ENCODE measurements around the gene KCNMB1. TPM values are rescaled to one million over a fixed set of nuclear protein-coding genes. Genes with fewer than 3 reads are reported as not detected.

The KCNMB1 gene
- total and polyA plus RNA-seq, 2 of the 13 experiments (the other 11 are each of a cell fraction or from before 2014, with no cell fraction given): not detected

DNA sequence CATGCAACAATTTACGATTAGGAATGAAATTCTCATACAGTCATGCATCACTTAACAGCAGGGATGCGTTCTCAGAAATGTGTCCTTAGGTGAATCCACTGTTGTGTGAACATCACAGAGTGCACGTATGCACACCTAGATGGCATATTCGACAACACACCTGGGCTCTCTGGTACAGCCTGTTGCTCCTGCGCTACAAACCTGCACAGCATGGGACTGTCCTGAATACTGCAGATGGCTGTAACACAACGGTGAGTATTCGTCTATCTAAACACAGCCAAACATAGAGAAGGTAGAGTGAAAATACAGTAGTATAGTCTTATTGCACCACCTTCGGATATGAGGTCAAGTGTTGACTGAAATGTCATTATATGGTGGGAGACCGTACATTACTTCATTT is 47.6 kb downstream of the KCNMB1 start:
- Histone ChIP-seq H3K4me1 (ENCODE audit: insufficient read depth, low read length) (no peaks in the 10 kb centered on the region), H4K20me1 (ENCODE audit: insufficient read depth, low read length) (no peaks in the 10 kb centered on the region), H3K27me3 (ENCODE audit: control insufficient read depth in 1 of 2, insufficient read depth in 2 of 2, low read length in 2 of 2) (peaks cover 1 to 8% of the 10 kb centered on the region in 2 experiments; a peak in 3 of 5 replicates), H3K79me2 (ENCODE audit: insufficient read depth, low read length) (no peaks in the 10 kb centered on the region), H3K9ac (ENCODE audit: insufficient read depth, low read depth, low read length) (no peak overlapping the region), H3K4me2 (ENCODE audit: low read depth, low read length) (no peak overlapping the region), H2AFZ (ENCODE audit: low read length) (no peak overlapping the region), H3K4me3 (replicated peaks in 1 of 3; ENCODE audit: insufficient read depth in 1 of 3, low read depth in 2 of 3, low read length in 3 of 3) (no peak overlapping the region), H3K9me3 (ENCODE audit: low read length) (no peaks in the 10 kb centered on the region), H3K27ac (ENCODE audit: extremely low read length, insufficient read depth, low read length) (no peak overlapping the region), H3K36me3 (replicated peaks in 1 of 2; ENCODE audit: control insufficient read depth in 1 of 2, insufficient read depth in 2 of 2, low read length in 2 of 2) (no peaks in the 10 kb centered on the region)
- no peak for ATAC-seq
- CTCF ChIA-PET (ENCODE audit: low intra/inter-chr PET ratio, low total read pairs): no interaction called here
- DNase-seq (ENCODE audit: low spot score): no peak
- WGBS (ENCODE audit: low lambda C conversion rate): 26% methylated on average over 9 of the region's 9 CpGs
- intact Hi-C loops (cut with micrococcal nuclease; ENCODE audit: unreplicated experiment) (no loop called here), in situ Hi-C loops (cut with HindIII; ENCODE audit: extremely low pct_ligation_motif_present, low pct_unique_long_range_greater_than_20kb) (no loop called here)
- FAIRE-seq: no peak
- POLR2A ChIA-PET: no interaction called here
- BruUV-seq (replicated peaks): no TSS peak
- TF ChIP-seq FOXC1 (CRISPR knock-in tag; IDR thresholded peaks at IDR 0.05; ENCODE audit: borderline replicate concordance) (no peak), ZNF558 (CRISPR knock-in tag; IDR thresholded peaks at IDR 0.05; ENCODE audit: borderline replicate concordance) (no peak), PCBP2 (optimal IDR thresholded peaks at IDR 0.05; ENCODE audit: low read depth, low read length, poor library complexity, severe bottlenecking) (no peak), PITX1 (CRISPR knock-in tag; IDR thresholded peaks at IDR 0.05) (no peak), MTA3 (CRISPR knock-in tag; IDR thresholded peaks at IDR 0.05) (no peak), THAP11 (CRISPR knock-in tag; IDR thresholded peaks at IDR 0.05) (no peak), KDM5A (IDR thresholded peaks at IDR 0.05; ENCODE audit: borderline replicate concordance, low read length) (no peak), ZBTB20 (CRISPR knock-in tag; IDR thresholded peaks at IDR 0.05; ENCODE audit: borderline replicate concordance, low read depth) (no peak), YY1 (IDR thresholded peaks at IDR 0.05; ENCODE audit: insufficient read depth, insufficient replicate concordance, low read depth, low read length) (no peak), ZNF343 (CRISPR knock-in tag; IDR thresholded peaks at IDR 0.05) (no peak)
- TF ChIP-seq, protein P1, sequence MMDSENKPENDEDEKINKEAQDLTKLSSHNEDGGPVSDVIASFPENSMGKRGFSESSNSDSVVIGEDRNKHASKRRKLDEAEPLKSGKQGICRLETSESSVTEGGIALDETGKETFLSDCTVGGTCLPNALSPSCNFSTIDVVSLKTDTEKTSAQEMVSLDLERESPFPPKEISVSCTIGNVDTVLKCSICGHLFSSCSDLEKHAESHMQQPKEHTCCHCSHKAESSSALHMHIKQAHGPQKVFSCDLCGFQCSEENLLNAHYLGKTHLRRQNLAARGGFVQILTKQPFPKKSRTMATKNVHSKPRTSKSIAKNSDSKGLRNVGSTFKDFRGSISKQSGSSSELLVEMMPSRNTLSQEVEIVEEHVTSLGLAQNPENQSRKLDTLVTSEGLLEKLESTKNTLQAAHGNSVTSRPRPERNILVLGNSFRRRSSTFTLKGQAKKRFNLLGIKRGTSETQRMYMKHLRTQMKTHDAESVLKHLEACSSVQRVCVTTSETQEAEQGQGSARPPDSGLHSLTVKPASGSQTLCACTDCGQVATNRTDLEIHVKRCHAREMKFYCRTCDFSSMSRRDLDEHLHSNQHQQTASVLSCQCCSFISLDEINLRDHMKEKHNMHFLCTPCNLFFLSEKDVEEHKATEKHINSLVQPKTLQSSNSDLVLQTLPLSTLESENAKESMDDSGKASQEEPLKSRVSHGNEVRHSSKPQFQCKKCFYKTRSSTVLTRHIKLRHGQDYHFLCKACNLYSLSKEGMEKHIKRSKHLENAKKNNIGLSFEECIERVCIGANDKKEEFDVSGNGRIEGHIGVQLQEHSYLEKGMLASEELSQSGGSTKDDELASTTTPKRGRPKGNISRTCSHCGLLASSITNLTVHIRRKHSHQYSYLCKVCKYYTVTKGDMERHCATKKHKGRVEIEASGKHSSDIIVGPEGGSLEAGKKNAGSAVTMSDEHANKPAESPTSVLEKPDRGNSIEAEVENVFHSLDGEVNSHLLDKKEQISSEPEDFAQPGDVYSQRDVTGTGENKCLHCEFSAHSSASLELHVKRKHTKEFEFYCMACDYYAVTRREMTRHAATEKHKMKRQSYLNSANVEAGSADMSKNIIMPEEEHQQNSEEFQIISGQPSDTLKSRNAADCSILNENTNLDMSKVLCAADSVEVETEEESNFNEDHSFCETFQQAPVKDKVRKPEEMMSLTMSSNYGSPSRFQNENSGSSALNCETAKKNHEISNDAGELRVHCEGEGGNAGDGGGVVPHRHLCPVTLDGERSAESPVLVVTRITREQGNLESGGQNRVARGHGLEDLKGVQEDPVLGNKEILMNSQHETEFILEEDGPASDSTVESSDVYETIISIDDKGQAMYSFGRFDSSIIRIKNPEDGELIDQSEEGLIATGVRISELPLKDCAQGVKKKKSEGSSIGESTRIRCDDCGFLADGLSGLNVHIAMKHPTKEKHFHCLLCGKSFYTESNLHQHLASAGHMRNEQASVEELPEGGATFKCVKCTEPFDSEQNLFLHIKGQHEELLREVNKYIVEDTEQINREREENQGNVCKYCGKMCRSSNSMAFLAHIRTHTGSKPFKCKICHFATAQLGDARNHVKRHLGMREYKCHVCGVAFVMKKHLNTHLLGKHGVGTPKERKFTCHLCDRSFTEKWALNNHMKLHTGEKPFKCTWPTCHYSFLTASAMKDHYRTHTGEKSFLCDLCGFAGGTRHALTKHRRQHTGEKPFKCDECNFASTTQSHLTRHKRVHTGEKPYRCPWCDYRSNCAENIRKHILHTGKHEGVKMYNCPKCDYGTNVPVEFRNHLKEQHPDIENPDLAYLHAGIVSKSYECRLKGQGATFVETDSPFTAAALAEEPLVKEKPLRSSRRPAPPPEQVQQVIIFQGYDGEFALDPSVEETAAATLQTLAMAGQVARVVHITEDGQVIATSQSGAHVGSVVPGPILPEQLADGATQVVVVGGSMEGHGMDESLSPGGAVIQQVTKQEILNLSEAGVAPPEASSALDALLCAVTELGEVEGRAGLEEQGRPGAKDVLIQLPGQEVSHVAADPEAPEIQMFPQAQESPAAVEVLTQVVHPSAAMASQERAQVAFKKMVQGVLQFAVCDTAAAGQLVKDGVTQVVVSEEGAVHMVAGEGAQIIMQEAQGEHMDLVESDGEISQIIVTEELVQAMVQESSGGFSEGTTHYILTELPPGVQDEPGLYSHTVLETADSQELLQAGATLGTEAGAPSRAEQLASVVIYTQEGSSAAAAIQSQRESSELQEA (CRISPR knock-in tag; IDR thresholded peaks at IDR 0.05; ENCODE audit: not compliant biosample characterization): no peak
- TF ChIP-seq, protein P2, sequence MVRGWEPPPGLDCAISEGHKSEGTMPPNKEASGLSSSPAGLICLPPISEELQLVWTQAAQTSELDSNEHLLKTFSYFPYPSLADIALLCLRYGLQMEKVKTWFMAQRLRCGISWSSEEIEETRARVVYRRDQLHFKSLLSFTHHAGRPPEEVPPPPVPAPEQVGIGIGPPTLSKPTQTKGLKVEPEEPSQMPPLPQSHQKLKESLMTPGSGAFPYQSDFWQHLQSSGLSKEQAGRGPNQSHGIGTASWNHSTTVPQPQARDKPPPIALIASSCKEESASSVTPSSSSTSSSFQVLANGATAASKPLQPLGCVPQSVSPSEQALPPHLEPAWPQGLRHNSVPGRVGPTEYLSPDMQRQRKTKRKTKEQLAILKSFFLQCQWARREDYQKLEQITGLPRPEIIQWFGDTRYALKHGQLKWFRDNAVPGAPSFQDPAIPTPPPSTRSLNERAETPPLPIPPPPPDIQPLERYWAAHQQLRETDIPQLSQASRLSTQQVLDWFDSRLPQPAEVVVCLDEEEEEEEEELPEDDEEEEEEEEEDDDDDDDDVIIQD (CRISPR knock-in tag; IDR thresholded peaks at IDR 0.05; ENCODE audit: low read depth): no peak
- TF ChIP-seq, protein P3, sequence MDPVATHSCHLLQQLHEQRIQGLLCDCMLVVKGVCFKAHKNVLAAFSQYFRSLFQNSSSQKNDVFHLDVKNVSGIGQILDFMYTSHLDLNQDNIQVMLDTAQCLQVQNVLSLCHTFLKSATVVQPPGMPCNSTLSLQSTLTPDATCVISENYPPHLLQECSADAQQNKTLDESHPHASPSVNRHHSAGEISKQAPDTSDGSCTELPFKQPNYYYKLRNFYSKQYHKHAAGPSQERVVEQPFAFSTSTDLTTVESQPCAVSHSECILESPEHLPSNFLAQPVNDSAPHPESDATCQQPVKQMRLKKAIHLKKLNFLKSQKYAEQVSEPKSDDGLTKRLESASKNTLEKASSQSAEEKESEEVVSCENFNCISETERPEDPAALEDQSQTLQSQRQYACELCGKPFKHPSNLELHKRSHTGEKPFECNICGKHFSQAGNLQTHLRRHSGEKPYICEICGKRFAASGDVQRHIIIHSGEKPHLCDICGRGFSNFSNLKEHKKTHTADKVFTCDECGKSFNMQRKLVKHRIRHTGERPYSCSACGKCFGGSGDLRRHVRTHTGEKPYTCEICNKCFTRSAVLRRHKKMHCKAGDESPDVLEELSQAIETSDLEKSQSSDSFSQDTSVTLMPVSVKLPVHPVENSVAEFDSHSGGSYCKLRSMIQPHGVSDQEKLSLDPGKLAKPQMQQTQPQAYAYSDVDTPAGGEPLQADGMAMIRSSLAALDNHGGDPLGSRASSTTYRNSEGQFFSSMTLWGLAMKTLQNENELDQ (CRISPR knock-in tag; IDR thresholded peaks at IDR 0.05; ENCODE audit: borderline replicate concordance): no peak
